PC-9 (cell line): ENCODE results near the gene TRIML2. TPM values are rescaled to one million over a fixed set of nuclear protein-coding genes. Genes with fewer than 3 reads are reported as not detected.

Source experiments
- BruUV-seq: library from RNA; stranded (reverse); fragments of 400-500 nt; replicated peaks from 2 replicates; lab custom pipeline; 2021; lab: Mats Ljungman, UMichigan
- CTCF ChIA-PET: fragments of 300-600 bp; sonication (Branson Sonifier 250); formaldehyde crosslinking; loops from one replicate; lab custom pipeline; 2022; ENCODE audit warnings: antibody characterized with exemption; lab: Charles Lee
- POLR2A ChIA-PET: fragments of 300-600 bp; sonication (Branson Sonifier 250); formaldehyde crosslinking; loops from one replicate; lab custom pipeline; 2022; ENCODE audit warnings: antibody characterized with exemption; ENCODE audit not compliant: unreplicated experiment; lab: Charles Lee
- DNase-seq, 2 experiments: peaks; one replicate each; pipeline versions ENCODE4 v3.0.0 to v3.0.0-alpha.2; 2015 to 2022; ENCODE audit warnings: mixed read lengths in 1 of 2
- H2AFZ ChIP-seq: fragments of 200-600 bp; sonication (generic); 2 replicates; pipeline ENCODE4 v1.8.1; 2017; ENCODE audit warnings: antibody characterized with exemption
- H3F3A ChIP-seq: fragments of 200-600 bp; sonication (generic); 2 replicates; pipeline ENCODE4 v1.8.1; 2017; ENCODE audit warnings: antibody characterized with exemption, mild to moderate bottlenecking, low read depth; ENCODE audit not compliant: insufficient read depth
- H3K27ac ChIP-seq: fragments of 200-600 bp; sonication (generic); 2 replicates; pipeline ENCODE4 v1.6.1; 2016; ENCODE audit warnings: mixed run types
- H3K27me3 ChIP-seq: fragments of 200-600 bp; sonication (generic); 2 replicates; pipeline ENCODE4 v1.6.1; 2016; ENCODE audit warnings: low read depth, mixed run types; ENCODE audit not compliant: insufficient read depth
- H3K36me3 ChIP-seq: fragments of 200-600 bp; sonication (generic); 2 replicates; pipeline ENCODE4 v1.6.1; 2016; ENCODE audit warnings: low read depth, mixed run types
- H3K4me1 ChIP-seq: fragments of 200-600 bp; sonication (generic); replicated peaks from 2 replicates; pipeline ENCODE4 v1.6.1; 2016; ENCODE audit warnings: mixed run types; ENCODE audit not compliant: insufficient read depth
- H3K4me2 ChIP-seq: fragments of 200-600 bp; sonication (generic); 2 replicates; pipeline ENCODE4 v1.6.1; 2017; ENCODE audit warnings: mixed run types
- H3K4me3 ChIP-seq: fragments of 200-600 bp; sonication (generic); 2 replicates; pipeline ENCODE4 v1.6.1; 2016; ENCODE audit warnings: mixed run types
- H3K79me2 ChIP-seq: fragments of 200-600 bp; sonication (generic); 2 replicates; pipeline ENCODE4 v1.6.1; 2017; ENCODE audit warnings: low read depth, mixed run types
- H3K9me2 ChIP-seq: fragments of 200-600 bp; sonication (generic); 2 replicates; pipeline ENCODE4 v1.8.1; 2017; ENCODE audit warnings: mild to moderate bottlenecking; ENCODE audit not compliant: insufficient read depth
- H3K9me3 ChIP-seq: fragments of 200-600 bp; sonication (generic); 2 replicates; pipeline ENCODE4 v1.8.1; 2016; ENCODE audit warnings: low read depth; ENCODE audit not compliant: insufficient read depth
- H4K20me1 ChIP-seq: fragments of 200-600 bp; sonication (generic); 2 replicates; pipeline ENCODE4 v1.8.1; 2017; ENCODE audit not compliant: insufficient read depth
- CTCF ChIP-seq: fragments of 200-600 bp; sonication (generic); conservative IDR thresholded peaks from 2 replicates; pipeline ENCODE4 v1.6.1; 2017; ENCODE audit warnings: mixed run types, antibody characterized with exemption, mild to moderate bottlenecking, moderate library complexity
- EZH2 ChIP-seq: fragments of 200-600 bp; sonication (generic); IDR thresholded peaks from 2 replicates; pipeline ENCODE4 v1.8.0; 2017; ENCODE audit warnings: antibody characterized with exemption, low read depth
- intact Hi-C: fragments of 100-400 bp; cut with micrococcal nuclease; formaldehyde crosslinking; loops from one replicate; pipeline ENCODE4 v1.10.0; 2022; ENCODE audit not compliant: unreplicated experiment
- total RNA-seq: library from RNA; stranded (reverse); gene quantifications from 2 replicates; pipeline ENCODE4 v1.2.3, GENCODE V29; 2021

The TRIML2 gene
- total RNA-seq, 1 experiment from 2014 or later: 0.28 TPM

- POLR2A ChIA-PET: no interaction called here
- CTCF ChIA-PET: no interaction called here
- H4K20me1 ChIP-seq: no peaks in the 10 kb centered on the region
- H3K27ac ChIP-seq: no peak overlapping the region
- no TSS peak for BruUV-seq
- H3K9me2 ChIP-seq: no peaks in the 10 kb centered on the region
- no peak overlapping the region for H3K4me2 ChIP-seq
- no peak overlapping the region for H2AFZ ChIP-seq
- no peaks in the 10 kb centered on the region for H3K4me1 ChIP-seq
- no peaks in the 10 kb centered on the region for H3F3A ChIP-seq
- H3K27me3 ChIP-seq: no peaks in the 10 kb centered on the region
- H3K4me3 ChIP-seq: no peak overlapping the region
- no peaks in the 10 kb centered on the region for H3K79me2 ChIP-seq
- intact Hi-C loops: no loop called here
- TF ChIP-seq CTCF (no peak), EZH2 (no peak)
- no peaks in the 10 kb centered on the region for H3K36me3 ChIP-seq
- H3K9me3 ChIP-seq: no peaks in the 10 kb centered on the region
- DNase-seq: no peak
Observed at GRCh38 chr4:188106454-188106853, 2.9 kb downstream of the TRIML2 start.

GRCh38 chr4:188092824-188093223 is 16.6 kb downstream of the TRIML2 start:
- no peaks in the 10 kb centered on the region for H3K9me3 ChIP-seq
- H3K36me3 ChIP-seq: no peaks in the 10 kb centered on the region
- H2AFZ ChIP-seq: no peak overlapping the region
- no peaks in the 10 kb centered on the region for H3K4me1 ChIP-seq
- TF ChIP-seq EZH2 (no peak), CTCF (no peak)
- H3K9me2 ChIP-seq: no peaks in the 10 kb centered on the region
- intact Hi-C loops: no loop called here
- POLR2A ChIA-PET: no interaction called here
- H3K79me2 ChIP-seq: no peaks in the 10 kb centered on the region
- no peaks in the 10 kb centered on the region for H3K27me3 ChIP-seq
- H3F3A ChIP-seq: no peaks in the 10 kb centered on the region
- CTCF ChIA-PET: no interaction called here
- DNase-seq: no peak
- BruUV-seq: no TSS peak
- H4K20me1 ChIP-seq: no peaks in the 10 kb centered on the region
- H3K27ac ChIP-seq: no peak overlapping the region
- H3K4me2 ChIP-seq: no peak overlapping the region
- no peak overlapping the region for H3K4me3 ChIP-seq

GRCh38 chr4:188086858-188087257 is 22.5 kb downstream of the TRIML2 start:
- CTCF ChIA-PET: no interaction called here
- intact Hi-C loops: no loop called here

More at GRCh38 chr4:188086858-188087257, 22.5 kb downstream of the TRIML2 start:
- Histone ChIP-seq H3F3A (no peaks in the 10 kb centered on the region), H3K79me2 (no peaks in the 10 kb centered on the region), H3K36me3 (no peaks in the 10 kb centered on the region), H2AFZ (no peak overlapping the region), H3K4me1 (no peaks in the 10 kb centered on the region), H3K27me3 (no peaks in the 10 kb centered on the region; the same call in 1 of the 2 replicates), H4K20me1 (no peaks in the 10 kb centered on the region), H3K9me3 (no peaks in the 10 kb centered on the region), H3K4me2 (no peak overlapping the region), H3K4me3 (no peak overlapping the region), H3K27ac (no peak overlapping the region), H3K9me2 (no peaks in the 10 kb centered on the region)
- BruUV-seq: no TSS peak
- POLR2A ChIA-PET: no interaction called here
- no peak for DNase-seq
- TF ChIP-seq CTCF (no peak), EZH2 (no peak)
